ENCODE measurements around the gene TNFRSF1B. TPM values are rescaled to one million over a fixed set of nuclear protein-coding genes. Genes with fewer than 3 reads are reported as not detected.

Gene TNFRSF1B
- polyA plus RNA-seq, 1 donor from 2014 or later = not detected

- Histone ChIP-seq H3K36me3 (ENCODE audit: insufficient read depth, low read length) (no peaks in the 10 kb centered on the region), H2AFZ (ENCODE audit: low read depth, low read length) (no peak overlapping the region), H4K20me1 (ENCODE audit: insufficient read depth) (no peaks in the 10 kb centered on the region), H3F3A (ENCODE audit: insufficient read depth, low read length, poor library complexity, severe bottlenecking) (no peaks in the 10 kb centered on the region), H3K9ac (ENCODE audit: low read length) (no peak overlapping the region), H3K9me2 (ENCODE audit: insufficient read depth, low read length) (no peaks in the 10 kb centered on the region), H3K79me2 (replicated peaks; ENCODE audit: insufficient read depth, low read length) (no peaks in the 10 kb centered on the region), H3K9me3 (ENCODE audit: low read length) (no peaks in the 10 kb centered on the region), H3K27ac (ENCODE audit: low read length) (no peak overlapping the region), H3K4me2 (ENCODE audit: low read length) (no peak overlapping the region), H3K4me3 (ENCODE audit: low read length) (no peak overlapping the region), H3K27me3 (ENCODE audit: insufficient read depth, low read depth, low read length) (peaks cover 12% of the 10 kb centered on the region)
- TF ChIP-seq MXI1 (conservative IDR thresholded peaks at IDR 0.05; ENCODE audit: poor library complexity, severe bottlenecking) (no peak), REST (IDR thresholded peaks at IDR 0.05; ENCODE audit: borderline replicate concordance) (no peak), RAD21 (conservative IDR thresholded peaks at IDR 0.05) (no peak), EZH2 (IDR thresholded peaks at IDR 0.05; ENCODE audit: borderline replicate concordance, insufficient read depth, low read length, poor library complexity, severe bottlenecking) (no peak), CTCF (IDR thresholded peaks at IDR 0.05; ENCODE audit: poor library complexity, severe bottlenecking) (no peak), EP300 (conservative IDR thresholded peaks at IDR 0.05; ENCODE audit: poor library complexity, severe bottlenecking) (no peak), POLR2AphosphoS5 (IDR thresholded peaks at IDR 0.05) (no peak), TAF1 (IDR thresholded peaks at IDR 0.05; ENCODE audit: low read depth) (no peak), SMC3 (conservative IDR thresholded peaks at IDR 0.05; ENCODE audit: poor library complexity) (no peak)
Measured at GRCh38 chr1:12167493-12168429, 970 bp downstream of the TNFRSF1B start.

GRCh38 chr1:12168451-12169160 is 1.8 kb downstream of the TNFRSF1B start:
- Histone ChIP-seq H3K27me3 (ENCODE audit: insufficient read depth, low read depth, low read length) (peaks cover 12% of the 10 kb centered on the region), H2AFZ (ENCODE audit: low read depth, low read length) (no peak overlapping the region), H3K9ac (ENCODE audit: low read length) (no peak overlapping the region), H3K9me2 (ENCODE audit: insufficient read depth, low read length) (no peaks in the 10 kb centered on the region), H3K4me3 (ENCODE audit: low read length) (no peak overlapping the region), H3K36me3 (ENCODE audit: insufficient read depth, low read length) (no peaks in the 10 kb centered on the region), H3K79me2 (replicated peaks; ENCODE audit: insufficient read depth, low read length) (no peaks in the 10 kb centered on the region), H3F3A (ENCODE audit: insufficient read depth, low read length, poor library complexity, severe bottlenecking) (no peaks in the 10 kb centered on the region), H4K20me1 (ENCODE audit: insufficient read depth) (no peaks in the 10 kb centered on the region), H3K9me3 (ENCODE audit: low read length) (no peaks in the 10 kb centered on the region), H3K4me2 (ENCODE audit: low read length) (no peak overlapping the region), H3K27ac (ENCODE audit: low read length) (no peak overlapping the region)
- no peak for TF ChIP-seq TAF1 (IDR thresholded peaks at IDR 0.05; ENCODE audit: low read depth)
- no peak for TF ChIP-seq REST (IDR thresholded peaks at IDR 0.05; ENCODE audit: borderline replicate concordance)
- no peak for TF ChIP-seq CTCF (IDR thresholded peaks at IDR 0.05; ENCODE audit: poor library complexity, severe bottlenecking)
- TF ChIP-seq SMC3 (conservative IDR thresholded peaks at IDR 0.05; ENCODE audit: poor library complexity) = no peak
- no peak for TF ChIP-seq EP300 (conservative IDR thresholded peaks at IDR 0.05; ENCODE audit: poor library complexity, severe bottlenecking)
- TF ChIP-seq POLR2AphosphoS5 (IDR thresholded peaks at IDR 0.05) = no peak
- TF ChIP-seq EZH2 (IDR thresholded peaks at IDR 0.05; ENCODE audit: borderline replicate concordance, insufficient read depth, low read length, poor library complexity, severe bottlenecking) = no peak
- no peak for TF ChIP-seq RAD21 (conservative IDR thresholded peaks at IDR 0.05)

Data from neural cell (in vitro differentiated cells).